HFFc6 (cell line): Measurements from ENCODE around the gene FSTL5. TPM values are rescaled to one million over a fixed set of nuclear protein-coding genes. Genes with fewer than 3 reads are reported as not detected.

Experiments
- DNase-seq: peaks from one replicate; pipeline ENCODE4 v3.0.0-alpha.2; 2018
- H3K27ac Mint-ChIP-seq: 2 replicates; pipeline ENCODE4 v1.8.0; 2020; ENCODE audit warnings: mild to moderate bottlenecking, mixed read lengths
- H3K27me3 Mint-ChIP-seq: 2 replicates; pipeline ENCODE4 v1.8.0; 2021; ENCODE audit warnings: mild to moderate bottlenecking, moderate library complexity, mixed read lengths; ENCODE audit not compliant: insufficient read depth
- H3K36me3 Mint-ChIP-seq: 2 replicates; pipeline ENCODE4 v1.8.0; 2021; ENCODE audit warnings: low read depth, mixed read lengths
- H3K4me1 Mint-ChIP-seq: 2 replicates; pipeline ENCODE4 v1.8.0; 2020; ENCODE audit warnings: low read depth, mixed read lengths
- H3K4me3 Mint-ChIP-seq: 2 replicates; pipeline ENCODE4 v1.8.0; 2020; ENCODE audit warnings: mild to moderate bottlenecking, moderate library complexity, mixed read lengths
- H3K9me3 Mint-ChIP-seq: 2 replicates; pipeline ENCODE4 v1.8.0; 2020; ENCODE audit warnings: mild to moderate bottlenecking, mixed read lengths
- total RNA-seq, 6 experiments: library from RNA; stranded (reverse); fragmentation: NEBNext Ultra II Directional; extraction: Animal tissue kit (Norgen Biotek cat#: 25700); gene quantifications; 2 replicates in 1 of 6; 3 replicates in 5 of 6; pipeline ENCODE4 v1.2.3, GENCODE V29; 2021
- TF ChIP-seq, protein P1 (sequence below): fragments of 200-600 bp; sonication (generic); IDR thresholded peaks from 2 replicates; pipeline ENCODE4 v1.5.0; 2021; ENCODE audit warnings: antibody characterized with exemption, mild to moderate bottlenecking

Gene FSTL5
- total RNA-seq, 6 experiments from 2014 or later: not detected

GRCh38 chr4:162011089-162011488 is 152.7 kb downstream of the FSTL5 start:
- Mint-ChIP-seq H3K27ac (no peak overlapping the region), H3K4me3 (no peak overlapping the region), H3K4me1 (no peaks in the 10 kb centered on the region), H3K9me3 (peaks cover 36% of the 10 kb centered on the region), H3K27me3 (no peaks in the 10 kb centered on the region), H3K36me3 (no peaks in the 10 kb centered on the region)
- TF ChIP-seq, protein P1, sequence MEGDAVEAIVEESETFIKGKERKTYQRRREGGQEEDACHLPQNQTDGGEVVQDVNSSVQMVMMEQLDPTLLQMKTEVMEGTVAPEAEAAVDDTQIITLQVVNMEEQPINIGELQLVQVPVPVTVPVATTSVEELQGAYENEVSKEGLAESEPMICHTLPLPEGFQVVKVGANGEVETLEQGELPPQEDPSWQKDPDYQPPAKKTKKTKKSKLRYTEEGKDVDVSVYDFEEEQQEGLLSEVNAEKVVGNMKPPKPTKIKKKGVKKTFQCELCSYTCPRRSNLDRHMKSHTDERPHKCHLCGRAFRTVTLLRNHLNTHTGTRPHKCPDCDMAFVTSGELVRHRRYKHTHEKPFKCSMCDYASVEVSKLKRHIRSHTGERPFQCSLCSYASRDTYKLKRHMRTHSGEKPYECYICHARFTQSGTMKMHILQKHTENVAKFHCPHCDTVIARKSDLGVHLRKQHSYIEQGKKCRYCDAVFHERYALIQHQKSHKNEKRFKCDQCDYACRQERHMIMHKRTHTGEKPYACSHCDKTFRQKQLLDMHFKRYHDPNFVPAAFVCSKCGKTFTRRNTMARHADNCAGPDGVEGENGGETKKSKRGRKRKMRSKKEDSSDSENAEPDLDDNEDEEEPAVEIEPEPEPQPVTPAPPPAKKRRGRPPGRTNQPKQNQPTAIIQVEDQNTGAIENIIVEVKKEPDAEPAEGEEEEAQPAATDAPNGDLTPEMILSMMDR: no peak
- no peak for DNase-seq

- no peaks in the 10 kb centered on the region for H3K4me1 Mint-ChIP-seq
- H3K36me3 Mint-ChIP-seq: no peaks in the 10 kb centered on the region
- DNase-seq: no peak
- no peaks in the 10 kb centered on the region; the same call in 1 of the 2 replicates for H3K27me3 Mint-ChIP-seq
- H3K4me3 Mint-ChIP-seq: no peak overlapping the region
- H3K27ac Mint-ChIP-seq: no peak overlapping the region
- peaks cover 31% of the 10 kb centered on the region for H3K9me3 Mint-ChIP-seq
- TF ChIP-seq, protein P1: no peak
These were observed 153.4 kb downstream of the FSTL5 start for GRCh38 chr4:162010362-162010761.

DNA sequence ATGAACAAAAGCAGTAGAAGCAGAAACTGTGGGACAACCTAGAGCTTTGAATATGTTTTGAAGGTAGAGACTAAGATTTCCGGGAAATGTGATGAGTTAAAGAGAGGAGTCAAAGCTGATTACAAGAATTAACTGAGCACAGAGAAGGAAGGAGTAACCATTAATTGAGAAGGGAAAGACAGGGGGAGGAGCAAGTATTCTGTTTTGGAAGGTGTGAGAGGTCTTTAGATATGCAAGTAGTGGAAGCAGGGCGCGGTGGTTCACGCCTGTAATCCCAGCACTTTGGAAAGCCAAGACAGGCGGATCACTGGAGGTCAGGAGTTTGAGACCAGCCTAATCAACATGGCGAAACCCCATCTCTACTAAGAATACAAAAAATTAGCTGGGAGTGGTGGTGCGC is 171.5 kb downstream of the FSTL5 start:
- DNase-seq: no peak
- TF ChIP-seq, protein P1: no peak
- Mint-ChIP-seq H3K36me3 (no peaks in the 10 kb centered on the region), H3K27me3 (no peaks in the 10 kb centered on the region), H3K9me3 (peaks cover 28% of the 10 kb centered on the region), H3K27ac (no peak overlapping the region), H3K4me1 (no peaks in the 10 kb centered on the region), H3K4me3 (no peak overlapping the region)

DNA sequence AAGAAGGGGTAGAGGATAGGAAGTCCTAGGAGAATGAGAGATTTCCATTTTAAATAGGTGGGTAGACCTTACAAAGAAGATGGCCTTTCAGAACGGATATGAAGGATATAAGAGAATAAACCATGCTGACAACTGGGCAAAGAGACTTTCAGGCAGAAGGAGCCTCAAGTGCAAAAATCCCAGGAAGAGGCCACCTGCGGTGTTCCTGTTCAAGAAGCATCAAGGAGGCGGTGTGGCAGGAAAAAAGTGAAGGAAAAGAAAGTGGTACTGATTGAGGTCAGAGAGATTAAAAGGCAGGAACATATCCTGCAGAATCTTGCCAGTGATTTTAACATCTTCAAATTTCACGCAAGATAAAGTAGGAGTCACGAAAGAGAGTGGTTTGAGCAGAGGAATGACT is 172.0 kb downstream of the FSTL5 start:
- DNase-seq: no peak
- H3K4me3 Mint-ChIP-seq: no peak overlapping the region
- no peak overlapping the region for H3K27ac Mint-ChIP-seq
- no peaks in the 10 kb centered on the region for H3K36me3 Mint-ChIP-seq
- TF ChIP-seq, protein P1: no peak
- H3K4me1 Mint-ChIP-seq: no peaks in the 10 kb centered on the region
- H3K27me3 Mint-ChIP-seq: no peaks in the 10 kb centered on the region
- H3K9me3 Mint-ChIP-seq: peaks cover 33% of the 10 kb centered on the region

DNA sequence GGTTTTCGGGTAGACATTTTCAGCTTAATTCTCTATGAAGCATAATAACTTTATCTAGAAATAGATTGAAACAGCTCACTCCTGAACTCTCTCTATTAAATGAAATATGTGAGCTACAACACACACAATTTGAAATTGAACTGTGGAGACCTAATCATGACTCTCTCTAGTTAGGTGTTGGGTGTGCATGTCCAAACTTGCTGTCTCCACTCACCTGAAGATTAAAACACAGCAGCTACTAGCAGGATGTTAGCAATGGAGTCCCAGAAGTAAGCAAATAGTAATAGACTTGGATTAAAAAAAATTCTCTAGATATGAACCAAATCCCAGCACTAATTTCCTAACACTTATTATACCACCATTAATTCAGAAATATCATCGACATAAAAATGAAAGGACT is 173.1 kb downstream of the FSTL5 start:
- peaks cover 30% of the 10 kb centered on the region for H3K9me3 Mint-ChIP-seq
- no peaks in the 10 kb centered on the region for H3K4me1 Mint-ChIP-seq
- no peaks in the 10 kb centered on the region for H3K36me3 Mint-ChIP-seq
- H3K4me3 Mint-ChIP-seq: no peak overlapping the region
- TF ChIP-seq, protein P1: no peak
- no peaks in the 10 kb centered on the region for H3K27me3 Mint-ChIP-seq
- no peak for DNase-seq
- no peak overlapping the region for H3K27ac Mint-ChIP-seq

DNA sequence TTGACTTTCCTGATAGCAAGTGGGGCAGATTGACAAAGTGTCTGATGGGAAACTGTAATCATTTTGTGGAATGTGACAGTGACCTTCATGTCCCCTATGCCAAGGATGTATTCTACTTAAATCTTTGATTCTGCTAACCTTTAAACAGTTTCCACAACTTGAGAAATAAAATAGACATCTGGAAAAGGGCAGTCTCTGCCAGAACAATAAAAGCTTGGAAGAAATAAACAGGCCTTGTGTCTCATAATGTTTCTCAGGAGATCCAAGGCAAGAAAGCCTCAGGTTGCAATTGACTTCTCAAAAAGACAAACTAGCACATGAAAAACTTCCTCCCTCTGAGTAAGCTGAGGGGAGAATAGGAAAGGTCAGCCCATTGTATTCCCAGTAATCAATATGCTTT is 174.9 kb downstream of the FSTL5 start:
- TF ChIP-seq, protein P1: no peak
- Mint-ChIP-seq H3K36me3 (no peaks in the 10 kb centered on the region), H3K27ac (no peak overlapping the region), H3K9me3 (peaks cover 24% of the 10 kb centered on the region), H3K4me3 (no peak overlapping the region), H3K27me3 (no peaks in the 10 kb centered on the region), H3K4me1 (no peaks in the 10 kb centered on the region)
- no peak for DNase-seq
